Stimulated activated CD8-positive, alpha-beta memory T cell treated with anti-CD3 and anti-CD28 coated beads, Interleukin-7, amount 100 ng/mL, for 1 hour (primary cell): ENCODE results near the gene KLHL3.
"Not testable (repeated sequence)": the region's sequence is repeated elsewhere in the genome, so short reads cannot be mapped to it uniquely, and the experiment has no call there.

Experiments
- DNase-seq, 2 donors: peaks; one replicate each; pipeline ENCODE4 v3.0.0-alpha.2; 2020; ENCODE audit warnings: low read depth in 2 of 2

KLHL3 gene

GRCh38 chr5:137668637-137669036 lies 67.3 kb downstream of the KLHL3 start:
- DNase-seq, result no peak

DNA sequence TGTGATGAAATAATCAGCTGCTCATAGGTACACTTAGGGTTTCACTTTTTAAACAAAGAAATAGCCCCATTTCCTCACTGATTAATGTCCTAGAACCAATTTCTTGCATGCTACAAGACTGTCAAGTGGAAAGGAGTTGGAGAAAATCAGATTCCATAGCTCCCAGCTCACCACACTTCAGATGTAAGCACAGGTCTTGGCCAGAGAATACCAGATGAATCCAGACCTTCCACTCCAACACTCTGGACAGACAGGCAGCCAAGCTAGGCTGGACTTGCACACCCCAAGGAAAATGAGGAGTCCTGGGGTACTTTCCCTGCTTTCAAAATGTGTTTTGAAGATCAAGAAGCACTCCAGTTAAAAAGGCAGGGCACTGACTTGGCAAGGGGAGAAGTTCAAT lies 68.5 kb downstream of the KLHL3 start:
- DNase-seq, result no peak

- DNase-seq, result no peak
Measured at GRCh38 chr5:137666901-137667300, 69.0 kb downstream of the KLHL3 start.

- no peak for DNase-seq
Measured at GRCh38 chr5:137666461-137666850, 69.4 kb downstream of the KLHL3 start.

GRCh38 chr5:137665678-137666460 lies 70.0 kb downstream of the KLHL3 start:
- DNase-seq, result peak; percentile 1 to 4

DNA sequence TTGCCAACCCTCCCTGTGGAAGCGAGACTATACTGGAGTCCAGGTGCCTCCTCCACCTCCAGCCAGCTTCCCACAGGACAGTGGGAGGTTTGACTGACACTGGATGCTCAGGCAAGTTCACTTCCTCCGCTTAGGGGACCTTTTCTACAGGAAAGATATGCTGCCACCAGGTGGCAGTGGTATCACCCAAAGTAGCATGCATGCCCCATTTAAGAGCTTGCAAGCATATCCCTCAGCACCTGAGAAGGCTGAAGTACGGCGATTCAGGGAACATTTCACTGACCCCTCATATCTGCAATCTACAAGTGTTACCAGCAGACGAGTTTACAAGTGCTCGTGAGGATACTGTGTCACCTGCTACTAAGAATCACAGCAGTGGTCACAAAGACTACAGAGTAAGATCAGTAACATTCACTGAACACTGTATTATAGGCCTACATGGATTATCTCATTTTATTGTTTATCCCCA lies 75.5 kb downstream of the KLHL3 start:
- peak; percentile 30 to 57 for DNase-seq

- DNase-seq, result no peak
Measured at GRCh38 chr5:137659209-137659608, 76.7 kb downstream of the KLHL3 start.

GRCh38 chr5:137658324-137658723 lies 77.6 kb downstream of the KLHL3 start:
- no peak for DNase-seq

DNA sequence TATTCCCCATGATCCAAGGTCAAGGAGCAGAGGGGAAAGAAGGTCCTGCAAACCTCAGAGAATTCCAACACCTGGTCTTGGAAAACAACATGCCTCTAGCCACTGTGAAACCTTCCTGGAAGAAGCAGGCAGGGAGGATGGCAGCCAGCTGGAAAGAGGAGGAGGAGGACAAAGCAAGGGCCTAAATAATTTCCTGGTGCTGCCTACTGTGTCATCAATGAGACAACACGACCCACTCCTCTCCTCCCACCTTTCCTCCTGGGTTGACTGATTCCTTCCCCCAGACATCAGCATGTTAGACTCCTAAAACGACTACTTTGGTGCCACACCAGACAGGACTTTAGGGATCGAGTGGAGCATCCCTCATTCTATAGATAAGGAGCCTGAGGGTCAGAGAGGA lies 78.8 kb downstream of the KLHL3 start:
- DNase-seq, result no peak

DNA sequence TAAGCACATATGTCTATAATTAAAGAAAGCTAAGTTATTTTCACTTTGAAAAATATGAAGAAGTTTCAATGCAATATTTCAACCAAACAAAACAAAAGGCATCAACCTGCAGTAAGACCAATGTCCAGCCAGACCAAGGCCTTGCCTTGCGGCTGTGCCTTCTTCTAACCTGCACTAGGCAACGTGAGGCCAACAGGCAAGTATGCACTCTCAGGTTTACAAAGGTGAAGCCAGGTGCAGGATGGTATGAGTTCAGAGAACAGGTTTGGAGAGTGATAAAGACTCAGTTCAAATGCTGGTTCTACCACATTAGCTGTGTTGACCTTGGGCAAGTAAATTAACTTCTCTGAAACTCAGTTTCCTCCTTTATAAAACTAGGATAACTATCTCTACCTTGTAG lies 79.3 kb downstream of the KLHL3 start:
- DNase-seq, result no peak

DNA sequence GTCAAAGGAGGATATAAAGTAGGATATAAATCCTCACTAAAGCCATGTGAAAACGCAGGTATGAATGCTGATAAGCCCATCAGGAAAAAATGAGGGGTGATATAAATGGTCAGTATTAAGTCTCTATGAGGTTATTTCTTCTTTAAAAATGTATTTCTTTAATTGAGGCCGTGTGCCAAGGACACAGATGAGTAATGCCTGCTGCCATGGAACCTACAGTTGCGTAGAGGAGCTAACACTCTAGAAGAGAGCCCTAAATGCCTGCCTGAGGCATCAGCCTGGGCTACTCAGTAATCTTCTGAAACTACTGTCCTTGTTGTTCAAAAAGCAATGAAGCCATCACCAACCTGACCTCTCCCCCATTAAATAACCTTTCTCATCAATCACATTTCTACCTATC lies 84.9 kb downstream of the KLHL3 start:
- DNase-seq, result no peak

- DNase-seq, result no peak
Measured at GRCh38 chr5:137649228-137649935, 86.5 kb downstream of the KLHL3 start.

- no peak for DNase-seq
Measured at GRCh38 chr5:137648361-137648760, 87.5 kb downstream of the KLHL3 start.

DNA sequence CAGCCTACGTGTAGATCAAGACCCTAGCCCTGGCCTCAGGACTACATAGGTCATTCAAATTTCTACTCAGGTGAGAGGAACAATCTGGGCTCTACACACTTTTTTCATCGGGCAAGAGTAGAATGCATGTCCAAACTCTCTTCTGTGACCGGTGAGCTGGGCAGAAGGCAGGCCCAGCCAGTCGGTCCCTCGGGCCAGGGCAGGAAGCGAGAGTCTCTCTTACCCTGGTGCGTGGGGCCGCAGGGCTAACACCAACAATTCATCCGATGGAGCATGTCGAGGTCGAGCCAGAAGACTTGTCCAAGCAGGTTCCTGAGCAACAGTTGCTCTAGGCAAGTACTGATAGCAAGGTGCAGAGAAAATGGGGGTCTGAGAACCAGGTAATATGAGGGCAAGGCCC lies 88.5 kb downstream of the KLHL3 start:
- no peak for DNase-seq

DNA sequence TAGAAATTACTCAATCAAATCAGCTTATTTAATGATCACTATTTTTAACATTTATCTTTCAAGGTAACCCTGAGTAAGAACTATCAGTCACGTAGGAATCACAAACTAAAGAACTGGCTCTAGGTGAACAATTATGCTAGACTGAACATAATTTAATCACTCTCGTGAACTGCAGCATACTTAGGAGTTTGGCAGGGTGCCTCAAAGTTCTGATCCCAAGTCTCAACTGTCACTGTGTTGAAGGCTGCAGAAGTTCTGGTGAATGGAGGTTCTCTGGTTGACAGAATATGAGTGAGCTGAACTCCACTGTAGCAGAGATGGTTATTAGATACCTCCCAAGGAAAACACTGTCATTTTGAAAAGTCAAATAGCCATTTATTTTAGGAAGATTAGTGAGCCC lies 89.1 kb downstream of the KLHL3 start:
- no peak for DNase-seq

- DNase-seq, result not testable (repeated sequence)
Measured at GRCh38 chr5:137643081-137643480, 92.8 kb downstream of the KLHL3 start.

DNA sequence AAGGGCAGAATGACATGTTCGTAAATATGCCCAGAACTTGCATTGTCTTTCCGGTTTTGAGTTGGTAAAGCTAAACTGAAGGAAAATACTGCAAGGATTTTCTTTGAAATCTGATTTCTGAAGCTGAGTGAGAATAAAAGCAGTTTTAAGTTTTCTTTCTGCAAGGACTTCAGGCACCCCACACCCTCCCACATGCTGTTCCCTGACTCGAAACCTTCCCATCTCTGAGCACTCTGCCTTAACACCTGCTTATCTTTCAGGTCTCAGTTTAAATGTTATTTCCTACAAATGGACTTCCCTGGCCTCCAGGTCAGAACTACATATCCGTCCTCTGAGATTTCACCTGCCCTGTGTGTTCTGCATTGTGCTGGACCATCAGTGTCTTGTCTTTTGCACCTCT lies 93.8 kb downstream of the KLHL3 start:
- DNase-seq, result no peak

DNA sequence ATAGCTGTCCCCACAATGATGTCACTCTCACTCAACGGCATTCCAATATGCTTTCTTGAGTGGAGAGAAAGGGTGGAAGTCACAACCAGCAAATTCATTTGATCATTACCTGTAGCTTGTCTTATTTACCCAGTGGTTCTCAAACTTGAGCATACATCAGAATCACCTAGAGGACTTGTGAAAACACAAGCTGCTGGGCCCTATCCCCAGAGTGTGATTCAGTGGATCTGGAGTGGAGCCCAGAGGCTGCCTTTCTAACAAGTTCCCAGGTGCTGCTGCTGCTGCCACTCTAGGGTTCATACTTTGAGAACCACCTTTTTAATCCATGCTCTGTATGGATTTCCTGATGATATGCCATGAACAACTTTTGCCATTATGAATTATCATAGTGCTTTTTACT lies 94.7 kb downstream of the KLHL3 start:
- no peak for DNase-seq

GRCh38 chr5:137639645-137640044 lies 96.2 kb downstream of the KLHL3 start:
- DNase-seq, result no peak

DNA sequence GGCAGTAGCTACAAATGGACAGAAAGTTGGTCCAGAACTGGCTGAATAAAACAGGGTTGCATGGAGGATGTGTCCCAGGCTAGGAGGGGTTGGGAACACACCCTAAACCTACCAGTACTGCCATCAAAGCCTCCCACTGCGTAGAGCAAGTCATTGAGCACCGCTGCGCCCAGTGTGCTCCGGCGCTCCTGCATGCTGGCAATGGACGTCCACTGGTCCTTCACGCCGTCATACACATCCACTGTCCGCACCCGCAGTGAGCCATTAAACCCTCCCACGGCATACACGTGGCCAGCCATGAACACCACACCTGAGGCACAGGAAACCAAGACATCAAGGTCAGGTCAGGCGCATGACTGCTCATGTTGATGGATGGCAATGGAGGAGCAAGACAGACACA lies 97.0 kb downstream of the KLHL3 start:
- DNase-seq, result no peak

DNA sequence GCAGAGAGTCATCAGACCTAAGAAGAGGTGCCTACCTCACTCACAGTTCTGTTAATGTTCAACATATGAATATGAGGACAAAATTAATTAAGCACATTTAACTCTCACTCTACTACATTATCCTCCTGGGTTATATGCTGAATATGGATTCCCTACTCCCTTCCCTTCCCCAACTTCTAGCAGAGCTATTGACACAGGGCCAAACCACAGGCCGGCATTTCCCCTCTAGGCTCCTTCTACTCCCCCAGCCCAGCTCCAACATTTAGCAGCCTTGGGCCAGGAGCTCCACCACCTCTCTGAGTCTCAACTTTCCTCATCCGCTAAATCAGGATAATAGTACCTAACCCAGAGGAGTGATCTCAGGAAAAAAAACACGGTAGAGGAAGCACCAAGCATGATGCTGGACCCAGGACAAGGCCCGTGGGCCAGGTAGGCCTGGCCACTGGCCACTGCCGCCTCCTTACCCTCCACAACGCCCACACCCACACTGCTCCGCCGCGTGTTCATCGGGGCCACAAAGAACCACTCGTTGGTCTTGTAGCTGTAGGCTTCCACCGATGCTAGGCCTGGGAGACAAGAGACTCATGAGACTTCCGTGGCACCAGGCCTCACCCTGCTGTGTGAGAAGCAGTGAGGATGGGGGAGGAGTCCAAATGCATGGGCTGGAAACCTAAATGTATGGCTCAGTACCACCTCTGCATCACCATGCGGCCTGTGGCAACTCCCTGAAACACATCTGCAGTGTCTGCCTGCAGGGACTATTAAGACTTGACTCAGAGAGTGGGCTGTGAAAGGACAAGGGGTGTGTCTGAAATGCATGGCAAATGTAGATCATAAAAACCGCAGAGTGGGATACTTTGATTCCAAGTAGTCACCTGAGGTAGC lies 98.8 kb downstream of the KLHL3 start:
- no peak for DNase-seq

DNA sequence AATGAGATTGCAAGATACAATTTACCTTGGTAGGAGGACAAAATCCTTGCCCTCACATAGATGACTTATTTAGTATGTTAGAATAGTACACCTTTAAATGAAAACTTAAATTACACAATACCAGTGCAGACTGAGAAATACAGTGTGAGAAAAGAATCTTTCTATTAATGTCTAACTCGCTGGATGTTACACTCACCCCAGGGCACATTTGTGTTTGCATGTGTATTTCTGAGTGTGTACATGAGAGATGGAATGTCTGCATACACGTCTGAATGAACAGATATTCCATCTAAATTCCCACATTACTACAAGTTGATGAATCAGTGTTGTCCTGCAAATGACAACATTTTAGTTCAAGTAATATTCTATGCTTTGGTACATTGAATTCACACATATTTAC lies 99.8 kb downstream of the KLHL3 start:
- DNase-seq, result no peak
